Left ventricle myocardium inferior (tissue), 1 donor: ENCODE measurements around the gene PODN. TPM values are rescaled to one million over a fixed set of nuclear protein-coding genes. Genes with fewer than 3 reads are reported as not detected.

ENCODE experiments used
- DNase-seq: peaks from one replicate; pipeline ENCODE4 v3.0.0-alpha.2; 2020
- H3K27ac ChIP-seq: fragments of 200-600 bp; replicated peaks from 2 replicates; pipeline ENCODE4 v1.8.0; 2021
- H3K27me3 ChIP-seq: fragments of 200-600 bp; 2 replicates; pipeline ENCODE4 v1.8.0; 2021; ENCODE audit warnings: low read depth
- H3K36me3 ChIP-seq: fragments of 200-600 bp; 2 replicates; pipeline ENCODE4 v1.8.0; 2021
- H3K4me1 ChIP-seq: fragments of 200-600 bp; 2 replicates; pipeline ENCODE4 v1.8.0; 2021
- H3K4me3 ChIP-seq: fragments of 200-600 bp; 2 replicates; pipeline ENCODE4 v1.8.0; 2021; ENCODE audit warnings: mild to moderate bottlenecking, moderate library complexity
- H3K9me3 ChIP-seq: fragments of 200-600 bp; replicated peaks from 2 replicates; pipeline ENCODE4 v1.8.0; 2021
- CTCF ChIP-seq: fragments of 200-600 bp; IDR thresholded peaks from 2 replicates; pipeline ENCODE4 v1.8.0; 2021; ENCODE audit warnings: antibody characterized with exemption, mild to moderate bottlenecking, borderline replicate concordance
- intact Hi-C: fragments of 100-400 bp; cut with micrococcal nuclease; formaldehyde crosslinking; loops from one replicate; pipeline ENCODE4 v1.11.0; 2022
- total RNA-seq: library from RNA; stranded (reverse); fragmentation: NEBNext Ultra II Directional; extraction: Animal tissue kit (Norgen Biotek cat#: 25700); gene quantifications from one replicate; pipeline ENCODE4 v1.2.1, GENCODE V29; 2021
- donor health status: DM: no; HTN: yes; CAD: no; lungs with severe emphysema.

The PODN gene
- total RNA-seq, 1 donor from 2014 or later = 22.9 TPM

GRCh38 chr1:53115403-53116306 lies 53.6 kb downstream of the PODN start:
- no peak for TF ChIP-seq CTCF
- H3K9me3 ChIP-seq = peaks cover 9% of the 10 kb centered on the region
- H3K27me3 ChIP-seq = peaks cover 6% of the 10 kb centered on the region
- intact Hi-C loops = no loop called here
- no peaks in the 10 kb centered on the region for H3K36me3 ChIP-seq
- no peak for DNase-seq
- H3K27ac ChIP-seq = no peak overlapping the region
- no peak overlapping the region for H3K4me3 ChIP-seq
- peaks cover under 1% of the 10 kb centered on the region for H3K4me1 ChIP-seq

DNA sequence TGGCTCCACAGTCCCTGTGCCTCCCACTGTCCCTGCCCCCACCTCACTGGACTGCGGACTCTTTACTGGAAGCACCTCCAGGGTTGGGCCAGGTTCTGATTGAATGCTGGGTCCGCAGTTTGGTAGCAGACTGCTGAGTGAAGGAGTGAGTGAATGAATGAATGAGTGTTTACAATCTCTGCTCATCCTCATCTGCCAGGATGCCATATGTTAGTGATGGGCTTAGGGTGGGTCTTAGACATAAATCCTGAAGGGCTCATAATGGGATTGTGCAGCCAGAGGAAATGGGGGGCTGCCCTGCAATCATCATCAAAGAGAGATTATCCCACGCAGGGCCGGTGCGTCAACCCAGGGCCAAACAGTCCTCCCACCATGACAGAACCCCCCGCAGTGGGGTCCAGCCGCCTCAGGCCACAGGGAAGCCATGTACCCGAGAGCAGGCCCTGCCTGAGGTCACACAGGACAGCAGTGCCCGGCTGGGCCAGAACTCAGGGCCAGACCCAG lies 54.3 kb downstream of the PODN start:
- intact Hi-C loops = no loop called here
- no peak overlapping the region for H3K4me3 ChIP-seq
- no peaks in the 10 kb centered on the region for H3K36me3 ChIP-seq
- peaks cover 6% of the 10 kb centered on the region for H3K27me3 ChIP-seq
- no peak for DNase-seq
- no peak for TF ChIP-seq CTCF
- H3K4me1 ChIP-seq = peaks cover 7% of the 10 kb centered on the region
- H3K9me3 ChIP-seq = peaks cover 9% of the 10 kb centered on the region
- no peak overlapping the region for H3K27ac ChIP-seq

DNA sequence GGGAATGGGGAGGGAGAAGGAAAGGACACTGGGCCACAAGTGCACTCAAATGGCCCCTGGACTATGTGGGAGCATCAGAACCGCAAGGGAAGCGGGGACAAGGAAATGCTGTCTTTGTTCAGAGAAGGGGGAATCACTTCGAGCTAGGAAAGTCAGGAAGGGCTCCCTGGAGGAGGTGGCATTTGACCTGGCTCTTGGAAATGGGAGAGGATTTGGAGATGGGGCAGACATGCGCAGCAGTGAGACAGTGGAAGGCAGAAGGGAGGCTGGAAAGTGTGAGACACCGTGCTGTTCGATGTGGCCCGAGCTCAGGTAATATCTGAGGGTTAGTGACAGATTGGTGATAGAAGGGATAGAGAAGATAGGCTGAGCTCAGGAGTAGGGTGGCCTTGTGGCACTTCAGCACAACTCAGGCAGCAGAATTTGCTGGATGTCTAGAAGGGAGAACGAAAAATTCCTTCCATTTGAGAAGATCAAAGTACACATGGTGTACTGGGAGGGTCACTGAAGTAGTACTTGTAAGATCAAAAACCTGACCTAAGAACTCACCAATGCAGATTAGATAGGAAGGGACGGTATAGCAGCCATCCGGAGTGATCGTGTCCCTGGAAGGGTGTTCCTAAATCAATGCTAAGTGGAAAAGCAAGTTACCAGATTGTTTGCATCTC lies 55.1 kb downstream of the PODN start:
- DNase-seq = no peak
- Histone ChIP-seq H3K9me3 (peaks cover 6% of the 10 kb centered on the region), H3K4me1 (peaks cover 14% of the 10 kb centered on the region), H3K4me3 (no peak overlapping the region), H3K36me3 (no peaks in the 10 kb centered on the region), H3K27ac (no peak overlapping the region), H3K27me3 (peaks cover 6% of the 10 kb centered on the region)
- TF ChIP-seq CTCF = no peak
- intact Hi-C loops = no loop called here

DNA sequence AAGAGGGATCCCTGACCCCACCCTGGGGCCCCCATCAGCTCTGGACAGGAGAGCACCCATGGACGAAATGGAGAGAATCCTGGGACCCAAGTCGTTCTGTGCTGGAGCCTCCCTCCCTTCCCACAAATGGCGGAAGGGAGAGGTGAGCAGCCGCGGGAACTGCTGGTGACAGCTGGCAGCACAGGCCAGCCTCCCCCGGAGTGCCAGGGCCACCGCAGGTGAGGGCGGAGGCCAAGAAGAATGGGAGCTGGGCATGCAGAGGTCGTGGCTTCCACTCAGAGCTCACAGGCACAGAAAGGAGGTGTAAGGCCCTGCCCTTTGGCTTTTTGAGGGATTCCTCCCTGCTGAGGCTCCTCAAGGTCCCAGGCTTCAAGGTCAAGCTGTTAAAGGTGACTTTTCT lies 55.8 kb downstream of the PODN start:
- H3K4me3 ChIP-seq = no peak overlapping the region
- H3K27me3 ChIP-seq = peaks cover 6% of the 10 kb centered on the region
- H3K4me1 ChIP-seq = peaks cover 22% of the 10 kb centered on the region
- DNase-seq = no peak
- no peak overlapping the region for H3K27ac ChIP-seq
- H3K36me3 ChIP-seq = no peaks in the 10 kb centered on the region
- no peak for TF ChIP-seq CTCF
- no peaks in the 10 kb centered on the region for H3K9me3 ChIP-seq
- intact Hi-C loops = no loop called here

- Histone ChIP-seq H3K27me3 (peaks cover 6% of the 10 kb centered on the region), H3K9me3 (no peaks in the 10 kb centered on the region), H3K4me1 (peaks cover 44% of the 10 kb centered on the region), H3K4me3 (no peak overlapping the region), H3K27ac (peak overlapping the region; percentile 86), H3K36me3 (no peaks in the 10 kb centered on the region)
- no peak for TF ChIP-seq CTCF
- DNase-seq = no peak
- intact Hi-C loops = no loop called here
These were observed 58.6 kb downstream of the PODN start for GRCh38 chr1:53120659-53121058.
